ENCODE data around the gene KRT14. TPM values are rescaled to one million over a fixed set of nuclear protein-coding genes. Genes with fewer than 3 reads are reported as not detected.

Gene KRT14
- 0.06 and 0.11 TPM in 2 replicates for polyA plus RNA-seq (2011; rRNA removed)
- 0.15 and 0.43 TPM in 2 replicates for polyA minus RNA-seq (2011; rRNA and poly(A)+ RNA removed)

- CTCF ChIA-PET, result interaction anchor here (0.9 to 1.1 kb wide), 2 partner anchors 23 to 62 kb away, joined by 3 read pairs; no protein-coding TSS in a partner anchor
- no peaks in the 10 kb centered on the region for H3K36me3 ChIP-seq (ENCODE audit: control insufficient read depth, insufficient read depth, low read length)
- TF ChIP-seq CTCF (IDR thresholded peaks at IDR 0.05; ENCODE audit: insufficient read depth, low read depth, low read length), result no peak
- H3K4me3 ChIP-seq (ENCODE audit: low read depth, low read length), result no peak within 1 kb of the TSS
- POLR2A ChIA-PET, result no interaction called here
- H3K27me3 ChIP-seq (ENCODE audit: control insufficient read depth, insufficient read depth, low read length), result peaks cover 4% of the 10 kb centered on the region; the same call in 1 of the 2 replicates
- no peak for DNase-seq (ENCODE audit: low read depth)
Observed at GRCh38 chr17:41586863-41587495, at the start of gene KRT14. KRT14 (minus strand) TSS chr17:41586895; CDS start chr17:41586834, 61 bp downstream.

GRCh38 chr17:41635121-41636097, 48.7 kb upstream of the KRT14 start:
- H3K36me3 ChIP-seq (ENCODE audit: control insufficient read depth, insufficient read depth, low read length), result no peaks in the 10 kb centered on the region
- TF ChIP-seq CTCF (IDR thresholded peaks at IDR 0.05; ENCODE audit: insufficient read depth, low read depth, low read length), result no peak
- ChIA-PET CTCF (interaction anchor here (0.6 to 3.5 kb wide), 6 partner anchors 10 to 779 kb away, joined by 3 to 24 read pairs (median 4); partner anchors contain the start of gene KRT17), POLR2A (no interaction called here)
- no peaks in the 10 kb centered on the region for H3K27me3 ChIP-seq (ENCODE audit: control insufficient read depth, insufficient read depth, low read length)
- DNase-seq (ENCODE audit: low read depth), result no peak
- no peak overlapping the region for H3K4me3 ChIP-seq (ENCODE audit: low read depth, low read length)

GRCh38 chr17:41634639-41635038, 47.9 kb upstream of the KRT14 start:
- H3K4me3 ChIP-seq (ENCODE audit: low read depth, low read length), result no peak overlapping the region
- DNase-seq (ENCODE audit: low read depth), result no peak
- no peaks in the 10 kb centered on the region for H3K36me3 ChIP-seq (ENCODE audit: control insufficient read depth, insufficient read depth, low read length)
- ChIA-PET CTCF (interaction anchor here (1.0 to 3.5 kb wide), 4 partner anchors 10 to 28 kb away, joined by 3 to 24 read pairs (median 7); partner anchors contain the start of gene KRT17), POLR2A (no interaction called here)
- H3K27me3 ChIP-seq (ENCODE audit: control insufficient read depth, insufficient read depth, low read length), result no peaks in the 10 kb centered on the region
- no peak for TF ChIP-seq CTCF (IDR thresholded peaks at IDR 0.05; ENCODE audit: insufficient read depth, low read depth, low read length)

GRCh38 chr17:41633556-41634199, 47.0 kb upstream of the KRT14 start:
- Histone ChIP-seq H3K36me3 (ENCODE audit: control insufficient read depth, insufficient read depth, low read length) (no peaks in the 10 kb centered on the region), H3K27me3 (ENCODE audit: control insufficient read depth, insufficient read depth, low read length) (no peaks in the 10 kb centered on the region), H3K4me3 (ENCODE audit: low read depth, low read length) (no peak overlapping the region)
- ChIA-PET POLR2A (no interaction called here), CTCF (interaction anchor here (3.1 kb wide), 1 partner anchor 11 kb away, joined by 10 read pairs; no protein-coding TSS in a partner anchor)
- TF ChIP-seq CTCF (IDR thresholded peaks at IDR 0.05; ENCODE audit: insufficient read depth, low read depth, low read length), result no peak
- DNase-seq (ENCODE audit: low read depth), result no peak
